Endodermal cell (in vitro differentiated cells): ENCODE data around the gene KCNK2. TPM values are rescaled to one million over a fixed set of nuclear protein-coding genes. Genes with fewer than 3 reads are reported as not detected.

Experiments used
- DNase-seq: peaks from one replicate; pipeline ENCODE4 v3.0.0-alpha.2; 2017
- H3K27ac ChIP-seq: 2 replicates; pipeline ENCODE4 v1.5.1; 2013; ENCODE audit warnings: mild to moderate bottlenecking, low read depth, low read length, moderate library complexity
- H3K27me3 ChIP-seq: 2 replicates; pipeline ENCODE4 v1.6.1; 2013; ENCODE audit warnings: mild to moderate bottlenecking, low read length, moderate library complexity; ENCODE audit not compliant: insufficient read depth, control insufficient read depth, poor library complexity, severe bottlenecking
- H3K36me3 ChIP-seq: 2 replicates; pipeline ENCODE4 v1.7.0; 2013; ENCODE audit warnings: mild to moderate bottlenecking, low read length, moderate library complexity; ENCODE audit not compliant: control insufficient read depth, insufficient read depth
- H3K4me1 ChIP-seq: one replicate; pipeline ENCODE4 v1.7.0; 2013; ENCODE audit warnings: low read length; ENCODE audit not compliant: control insufficient read depth, insufficient read depth
- H3K4me3 ChIP-seq: 2 replicates; pipeline ENCODE4 v1.5.1; 2013; ENCODE audit warnings: mild to moderate bottlenecking, low read length, moderate library complexity
- H3K9ac ChIP-seq: 2 replicates; pipeline ENCODE4 v1.6.1; 2013; ENCODE audit warnings: mild to moderate bottlenecking, low read length, moderate library complexity; ENCODE audit not compliant: poor library complexity, severe bottlenecking; ENCODE audit errors: extremely low read depth
- H3K9me3 ChIP-seq: 2 replicates; pipeline ENCODE4 v1.6.1; 2013; ENCODE audit warnings: mild to moderate bottlenecking, low read length, moderate library complexity; ENCODE audit not compliant: control insufficient read depth
- H3K27ac Mint-ChIP-seq: 2 replicates; pipeline ENCODE4 v1.8.0; 2020; ENCODE audit warnings: mixed read lengths
- H3K27me3 Mint-ChIP-seq: 2 replicates; pipeline ENCODE4 v1.8.0; 2021; ENCODE audit warnings: mild to moderate bottlenecking, mixed read lengths; ENCODE audit not compliant: insufficient read depth
- H3K36me3 Mint-ChIP-seq: 2 replicates; pipeline ENCODE4 v1.8.0; 2020; ENCODE audit warnings: low read depth, mixed read lengths
- H3K4me1 Mint-ChIP-seq: 2 replicates; pipeline ENCODE4 v1.8.0; 2020; ENCODE audit warnings: mixed read lengths
- H3K4me3 Mint-ChIP-seq: 2 replicates; pipeline ENCODE4 v1.8.0; 2020; ENCODE audit warnings: mild to moderate bottlenecking, moderate library complexity, mixed read lengths
- H3K9me3 Mint-ChIP-seq: 2 replicates; pipeline ENCODE4 v1.8.0; 2020; ENCODE audit warnings: mild to moderate bottlenecking, mixed read lengths
- WGBS, 2 experiments: methylation state at CpG; one replicate each; pipeline versions ENCODE4 v1.1.5 to v1.1.7; 2013; ENCODE audit warnings: missing lambda C conversion rate in 2 of 2, mixed read lengths in 1 of 2; ENCODE audit not compliant: insufficient coverage in 1 of 2, insufficient read length in 1 of 2; 5-methylcytosine and 5-hydroxymethylcytosine counted together
- total RNA-seq, 2 donors: library from RNA; stranded (reverse); fragmentation: NEBNext Ultra II Directional in 1 of 2; extraction: Animal tissue kit (Norgen Biotek cat#: 25700) in 1 of 2; gene quantifications; 2 replicates in 1 of 2; 3 replicates in 1 of 2; pipeline ENCODE4 v1.2.1, GENCODE V29; 2021
- TF ChIP-seq, protein P1 (sequence below): fragments of 200-600 bp; sonication (generic); conservative IDR thresholded peaks from 2 replicates; pipeline ENCODE4 v1.5.0; 2021; ENCODE audit warnings: antibody characterized with exemption, mild to moderate bottlenecking

KCNK2 gene
- total RNA-seq, 2 donors from 2014 or later, result 0.15 TPM; not detected in 1

DNA sequence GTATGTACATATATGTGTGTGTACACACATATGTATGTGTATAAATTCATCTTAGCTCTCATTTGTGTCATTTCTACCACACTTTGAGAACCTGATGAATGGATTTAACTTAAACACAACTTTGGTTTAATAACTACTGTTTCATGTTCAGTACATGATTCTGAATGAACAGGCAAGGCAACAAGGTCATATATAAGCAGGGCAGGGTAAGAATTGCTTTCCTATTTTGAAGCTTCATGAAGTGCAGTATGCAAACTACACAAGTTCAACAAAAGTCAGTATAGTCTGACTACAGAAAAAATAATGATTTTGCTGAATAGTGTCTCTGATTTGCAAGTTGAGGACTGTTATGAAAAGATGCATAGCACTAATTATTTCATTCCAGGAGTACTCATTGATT, 127.6 kb downstream of the KCNK2 start:
- Mint-ChIP-seq H3K27me3 (no peaks in the 10 kb centered on the region), H3K4me1 (peaks cover 5% of the 10 kb centered on the region), H3K27ac (no peak overlapping the region), H3K9me3 (no peaks in the 10 kb centered on the region), H3K36me3 (no peaks in the 10 kb centered on the region), H3K4me3 (no peak overlapping the region)
- no peak overlapping the region for H3K9ac ChIP-seq
- no peak overlapping the region for H3K27ac ChIP-seq
- H3K9me3 ChIP-seq, result no peaks in the 10 kb centered on the region
- H3K36me3 ChIP-seq, result no peaks in the 10 kb centered on the region
- no peak overlapping the region for H3K4me3 ChIP-seq
- H3K4me1 ChIP-seq, result no peaks in the 10 kb centered on the region
- DNase-seq, result no peak
- TF ChIP-seq, protein P1, sequence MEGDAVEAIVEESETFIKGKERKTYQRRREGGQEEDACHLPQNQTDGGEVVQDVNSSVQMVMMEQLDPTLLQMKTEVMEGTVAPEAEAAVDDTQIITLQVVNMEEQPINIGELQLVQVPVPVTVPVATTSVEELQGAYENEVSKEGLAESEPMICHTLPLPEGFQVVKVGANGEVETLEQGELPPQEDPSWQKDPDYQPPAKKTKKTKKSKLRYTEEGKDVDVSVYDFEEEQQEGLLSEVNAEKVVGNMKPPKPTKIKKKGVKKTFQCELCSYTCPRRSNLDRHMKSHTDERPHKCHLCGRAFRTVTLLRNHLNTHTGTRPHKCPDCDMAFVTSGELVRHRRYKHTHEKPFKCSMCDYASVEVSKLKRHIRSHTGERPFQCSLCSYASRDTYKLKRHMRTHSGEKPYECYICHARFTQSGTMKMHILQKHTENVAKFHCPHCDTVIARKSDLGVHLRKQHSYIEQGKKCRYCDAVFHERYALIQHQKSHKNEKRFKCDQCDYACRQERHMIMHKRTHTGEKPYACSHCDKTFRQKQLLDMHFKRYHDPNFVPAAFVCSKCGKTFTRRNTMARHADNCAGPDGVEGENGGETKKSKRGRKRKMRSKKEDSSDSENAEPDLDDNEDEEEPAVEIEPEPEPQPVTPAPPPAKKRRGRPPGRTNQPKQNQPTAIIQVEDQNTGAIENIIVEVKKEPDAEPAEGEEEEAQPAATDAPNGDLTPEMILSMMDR, result no peak
- no peaks in the 10 kb centered on the region for H3K27me3 ChIP-seq

DNA sequence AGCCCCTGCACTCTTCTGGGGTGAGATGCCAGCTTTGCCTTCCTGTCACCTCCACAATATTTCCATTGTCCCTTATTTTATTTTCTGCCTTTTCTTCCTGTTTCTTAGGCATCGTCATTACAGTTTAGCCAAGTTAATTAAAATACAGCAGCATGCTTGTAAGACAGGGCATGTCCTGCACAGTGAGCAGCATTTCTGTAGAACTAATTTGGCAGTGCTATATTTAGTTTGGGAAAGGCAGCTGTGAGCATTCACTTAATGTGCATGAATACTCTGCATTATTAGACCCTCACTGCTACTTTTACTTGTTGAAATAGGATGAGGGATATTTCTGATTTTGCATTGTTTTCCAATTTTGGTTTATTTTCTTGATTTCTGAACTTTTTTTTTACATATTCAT, 133.3 kb downstream of the KCNK2 start:
- H3K4me3 ChIP-seq, result no peak overlapping the region
- TF ChIP-seq, protein P1, result no peak
- H3K9me3 Mint-ChIP-seq, result no peaks in the 10 kb centered on the region
- no peak overlapping the region for H3K9ac ChIP-seq
- H3K36me3 Mint-ChIP-seq, result no peaks in the 10 kb centered on the region
- WGBS, 2 experiments, result 94% methylated on average over 1 of the region's 1 CpG; no CpG with 5 or more reads in 1 of the 2 experiments
- H3K9me3 ChIP-seq, result no peaks in the 10 kb centered on the region
- no peaks in the 10 kb centered on the region for H3K27me3 Mint-ChIP-seq
- H3K4me3 Mint-ChIP-seq, result no peak overlapping the region
- H3K27ac Mint-ChIP-seq, result no peak overlapping the region
- no peak overlapping the region for H3K27ac ChIP-seq
- no peaks in the 10 kb centered on the region for H3K4me1 ChIP-seq
- no peaks in the 10 kb centered on the region for H3K36me3 ChIP-seq
- H3K4me1 Mint-ChIP-seq, result peaks cover 3% of the 10 kb centered on the region
- no peak for DNase-seq
- no peaks in the 10 kb centered on the region for H3K27me3 ChIP-seq

DNA sequence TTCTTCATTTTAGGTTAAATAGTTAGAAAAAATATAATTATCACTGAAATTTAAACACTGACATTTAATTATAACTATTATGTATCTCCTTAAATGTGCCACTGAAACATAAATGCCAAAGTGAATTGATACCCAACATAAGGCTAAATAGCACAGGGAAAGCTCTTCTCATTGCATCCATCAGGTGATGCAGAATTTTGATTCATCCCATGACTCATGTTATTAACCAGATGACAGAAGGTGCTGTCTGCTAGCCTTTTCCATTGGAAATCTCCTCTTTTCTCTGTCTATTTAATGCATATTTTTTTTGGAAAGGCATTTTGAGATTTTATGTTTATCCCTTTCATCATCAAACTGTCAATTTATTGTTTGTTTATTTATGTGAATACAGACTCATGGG, 136.8 kb downstream of the KCNK2 start:
- Histone ChIP-seq H3K27me3 (no peaks in the 10 kb centered on the region), H3K4me3 (no peak overlapping the region), H3K36me3 (no peaks in the 10 kb centered on the region), H3K9ac (no peak overlapping the region), H3K27ac (no peak overlapping the region), H3K4me1 (no peaks in the 10 kb centered on the region), H3K9me3 (no peaks in the 10 kb centered on the region)
- peaks cover 3% of the 10 kb centered on the region for H3K4me1 Mint-ChIP-seq
- DNase-seq, result no peak
- TF ChIP-seq, protein P1, result no peak
- H3K4me3 Mint-ChIP-seq, result no peak overlapping the region
- no peak overlapping the region for H3K27ac Mint-ChIP-seq
- H3K36me3 Mint-ChIP-seq, result no peaks in the 10 kb centered on the region
- H3K27me3 Mint-ChIP-seq, result no peaks in the 10 kb centered on the region
- H3K9me3 Mint-ChIP-seq, result no peaks in the 10 kb centered on the region
